ENCODE results near the gene EXOSC2. TPM values are rescaled to one million over a fixed set of nuclear protein-coding genes. Genes with fewer than 3 reads are reported as not detected.
A peak's percentile ranks its signal among the peaks of the same experiment; 100 is the strongest.

The EXOSC2 gene
- total and polyA plus RNA-seq, 2 of the 13 experiments (the other 11 are each of a cell fraction or from before 2014, with no cell fraction given): 27.5 to 63.8 TPM

DNA sequence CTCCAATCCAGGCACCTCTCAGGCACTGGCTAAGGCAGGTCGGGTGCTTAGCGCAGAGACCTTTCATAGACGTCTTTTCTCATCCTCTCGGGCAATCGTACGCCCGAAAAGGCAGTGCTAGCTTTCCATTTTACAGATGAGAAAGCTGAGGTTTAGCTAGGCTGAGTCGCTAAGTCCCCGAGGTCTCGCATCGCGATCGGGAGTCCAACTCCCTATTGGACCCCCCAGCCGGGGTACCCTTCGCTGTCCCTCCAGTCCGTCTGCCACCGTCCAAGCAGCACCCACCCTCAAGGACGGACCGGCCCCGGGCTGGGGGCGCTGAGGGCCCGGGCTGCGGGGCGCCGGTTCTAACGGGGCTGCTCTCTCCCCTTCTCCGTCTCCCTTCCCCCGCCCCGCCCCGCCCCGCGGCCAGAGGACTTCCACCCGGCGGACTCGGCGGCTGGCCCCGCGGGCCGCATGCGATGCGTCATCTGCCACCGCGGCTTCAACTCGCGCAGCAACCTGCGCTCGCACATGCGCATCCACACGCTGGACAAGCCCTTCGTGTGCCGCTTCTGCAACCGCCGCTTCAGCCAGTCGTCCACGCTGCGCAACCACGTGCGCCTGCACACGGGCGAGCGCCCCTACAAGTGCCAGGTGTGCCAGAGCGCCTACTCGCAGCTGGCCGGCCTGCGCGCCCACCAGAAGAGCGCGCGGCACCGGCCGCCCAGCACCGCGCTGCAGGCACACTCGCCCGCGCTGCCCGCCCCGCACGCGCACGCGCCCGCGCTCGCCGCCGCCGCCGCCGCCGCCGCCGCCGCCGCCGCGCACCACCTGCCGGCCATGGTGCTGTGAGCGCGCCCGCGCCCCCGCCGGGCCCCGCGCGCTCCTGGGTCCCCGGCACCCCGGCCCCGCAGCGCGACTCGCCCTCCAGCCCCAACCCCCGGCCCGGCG lies 12.5 kb upstream of the EXOSC2 start (continued):
- TF ChIP-seq, protein P1, sequence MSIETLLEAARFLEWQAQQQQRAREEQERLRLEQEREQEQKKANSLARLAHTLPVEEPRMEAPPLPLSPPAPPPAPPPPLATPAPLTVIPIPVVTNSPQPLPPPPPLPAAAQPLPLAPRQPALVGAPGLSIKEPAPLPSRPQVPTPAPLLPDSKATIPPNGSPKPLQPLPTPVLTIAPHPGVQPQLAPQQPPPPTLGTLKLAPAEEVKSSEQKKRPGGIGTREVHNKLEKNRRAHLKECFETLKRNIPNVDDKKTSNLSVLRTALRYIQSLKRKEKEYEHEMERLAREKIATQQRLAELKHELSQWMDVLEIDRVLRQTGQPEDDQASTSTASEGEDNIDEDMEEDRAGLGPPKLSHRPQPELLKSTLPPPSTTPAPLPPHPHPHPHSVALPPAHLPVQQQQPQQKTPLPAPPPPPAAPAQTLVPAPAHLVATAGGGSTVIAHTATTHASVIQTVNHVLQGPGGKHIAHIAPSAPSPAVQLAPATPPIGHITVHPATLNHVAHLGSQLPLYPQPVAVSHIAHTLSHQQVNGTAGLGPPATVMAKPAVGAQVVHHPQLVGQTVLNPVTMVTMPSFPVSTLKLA (IDR thresholded peaks at IDR 0.05): peak; percentile 45
- no peak for TF ChIP-seq ZBTB8A (CRISPR knock-in tag; IDR thresholded peaks at IDR 0.05; ENCODE audit: borderline replicate concordance, low read depth)
- TF ChIP-seq NCOA5 (CRISPR knock-in tag; IDR thresholded peaks at IDR 0.05): no peak
- no peak for TF ChIP-seq FOXA1 (IDR thresholded peaks at IDR 0.05)
- TF ChIP-seq FOXA1 (CRISPR knock-in tag; IDR thresholded peaks at IDR 0.05): 0 out of 2 replicates have a peak, but pooled peaks have one; percentile 4
- TF ChIP-seq, protein P2, sequence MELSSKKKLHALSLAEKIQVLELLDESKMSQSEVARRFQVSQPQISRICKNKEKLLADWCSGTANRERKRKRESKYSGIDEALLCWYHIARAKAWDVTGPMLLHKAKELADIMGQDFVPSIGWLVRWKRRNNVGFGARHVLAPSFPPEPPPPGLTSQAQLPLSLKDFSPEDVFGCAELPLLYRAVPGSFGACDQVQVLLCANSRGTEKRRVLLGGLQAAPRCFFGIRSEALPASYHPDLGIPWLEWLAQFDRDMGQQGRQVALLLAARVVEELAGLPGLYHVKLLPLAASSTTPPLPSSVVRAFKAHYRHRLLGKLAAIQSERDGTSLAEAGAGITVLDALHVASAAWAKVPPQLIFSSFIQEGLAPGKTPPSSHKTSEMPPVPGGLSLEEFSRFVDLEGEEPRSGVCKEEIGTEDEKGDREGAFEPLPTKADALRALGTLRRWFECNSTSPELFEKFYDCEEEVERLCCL (CRISPR knock-in tag; IDR thresholded peaks at IDR 0.05; ENCODE audit: borderline replicate concordance): no peak
- no peak; the same call in 1 of the 2 replicates for TF ChIP-seq ZNF430 (CRISPR knock-in tag; IDR thresholded peaks at IDR 0.05)
- no peak for TF ChIP-seq AGO2 (optimal IDR thresholded peaks at IDR 0.05; ENCODE audit: low read depth, low read length)
- no peak for TF ChIP-seq MAFF (IDR thresholded peaks at IDR 0.05; ENCODE audit: low read depth, low read length)
- no peak for TF ChIP-seq FOXK1 (CRISPR knock-in tag; IDR thresholded peaks at IDR 0.05; ENCODE audit: borderline replicate concordance, low read depth)
- peak; percentile 68; the same call in 1 of the 2 replicates for TF ChIP-seq ZIK1 (CRISPR knock-in tag; IDR thresholded peaks at IDR 0.05; ENCODE audit: borderline replicate concordance, low read depth)
- peak; percentile 67; the same call in 1 of the 2 replicates for TF ChIP-seq ZNF296 (CRISPR knock-in tag; conservative IDR thresholded peaks at IDR 0.05)
- TF ChIP-seq TBX2 (CRISPR knock-in tag; IDR thresholded peaks at IDR 0.05; ENCODE audit: borderline replicate concordance): peak; percentile 70; the same call in 1 of the 2 replicates
- 0 out of 2 replicates have a peak, but pooled peaks have one; percentile 69 for TF ChIP-seq ZNF484 (CRISPR knock-in tag; IDR thresholded peaks at IDR 0.05; ENCODE audit: borderline replicate concordance, low read depth)
- peak; percentile 56; the same call in 1 of the 2 replicates for TF ChIP-seq CBFB (CRISPR knock-in tag; IDR thresholded peaks at IDR 0.05)
- no peak for TF ChIP-seq ZNF850 (CRISPR knock-in tag; conservative IDR thresholded peaks at IDR 0.05)
- no peak for TF ChIP-seq PHF5A (CRISPR knock-in tag; IDR thresholded peaks at IDR 0.05; ENCODE audit: low read depth, unreplicated experiment)
- peak; percentile 71 for TF ChIP-seq ZNF256 (CRISPR knock-in tag; conservative IDR thresholded peaks at IDR 0.05)
- TF ChIP-seq KMT2B (CRISPR knock-in tag; IDR thresholded peaks at IDR 0.05): peak; percentile 63; the same call in 1 of the 2 replicates
- TF ChIP-seq, protein P3, sequence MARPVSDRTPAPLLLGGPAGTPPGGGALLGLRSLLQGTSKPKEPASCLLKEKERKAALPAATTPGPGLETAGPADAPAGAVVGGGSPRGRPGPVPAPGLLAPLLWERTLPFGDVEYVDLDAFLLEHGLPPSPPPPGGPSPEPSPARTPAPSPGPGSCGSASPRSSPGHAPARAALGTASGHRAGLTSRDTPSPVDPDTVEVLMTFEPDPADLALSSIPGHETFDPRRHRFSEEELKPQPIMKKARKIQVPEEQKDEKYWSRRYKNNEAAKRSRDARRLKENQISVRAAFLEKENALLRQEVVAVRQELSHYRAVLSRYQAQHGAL (CRISPR knock-in tag; IDR thresholded peaks at IDR 0.05; ENCODE audit: not compliant biosample characterization): no peak
- TF ChIP-seq SP5 (CRISPR knock-in tag; IDR thresholded peaks at IDR 0.05; ENCODE audit: borderline replicate concordance, low read depth): no peak
- no peak for TF ChIP-seq ATM (IDR thresholded peaks at IDR 0.05; ENCODE audit: borderline replicate concordance)
- TF ChIP-seq ZNF570 (CRISPR knock-in tag; IDR thresholded peaks at IDR 0.05; ENCODE audit: borderline replicate concordance): no peak
- no peak for TF ChIP-seq MAFK (conservative IDR thresholded peaks at IDR 0.05 in 1 of 2, IDR thresholded peaks at IDR 0.05 in 1 of 2; ENCODE audit: low read length in 2 of 2)
- no peak for TF ChIP-seq ZNF557 (CRISPR knock-in tag; IDR thresholded peaks at IDR 0.05)
- TF ChIP-seq RXRB (CRISPR knock-in tag; IDR thresholded peaks at IDR 0.05; ENCODE audit: borderline replicate concordance): no peak
- no peak for TF ChIP-seq SMARCE1 (IDR thresholded peaks at IDR 0.05; ENCODE audit: borderline replicate concordance)
